AG04450 (cell line): ENCODE data around the gene SCN4A. TPM values are rescaled to one million over a fixed set of nuclear protein-coding genes. Genes with fewer than 3 reads are reported as not detected.

ENCODE experiments used
- CTCF ChIA-PET: fragments of 300-600, 350-600 bp; formaldehyde crosslinking; extraction: SDS; loops from one replicate; lab custom pipeline; 2022; ENCODE audit warnings: antibody characterized with exemption, inconsistent platforms; lab: Charles Lee
- POLR2A ChIA-PET: fragments of 350-600 bp; formaldehyde crosslinking; extraction: SDS; loops from one replicate; lab custom pipeline; 2021; ENCODE audit warnings: antibody characterized with exemption, inconsistent platforms; lab: Yijun Ruan, JAX
- DNase-seq: peaks from one replicate; pipeline ENCODE4 v3.0.0-alpha.2; 2011; ENCODE audit warnings: low read depth, low spot score
- H3K27ac ChIP-seq: one replicate; pipeline ENCODE4 v1.5.1; 2012; ENCODE audit warnings: low read depth, low read length, control low read depth
- H3K27me3 ChIP-seq: one replicate; pipeline ENCODE4 v1.6.0; 2012; ENCODE audit warnings: low read length; ENCODE audit not compliant: control insufficient read depth, insufficient read depth
- H3K4me3 ChIP-seq: 2 replicates; pipeline ENCODE4 v1.5.1; 2011; ENCODE audit warnings: mild to moderate bottlenecking, low read depth, low read length, control low read depth
- H3K9me3 ChIP-seq: 2 replicates; pipeline ENCODE4 v1.5.1; 2012; ENCODE audit warnings: low read length; ENCODE audit not compliant: control insufficient read depth, insufficient read depth
- CTCF ChIP-seq: IDR thresholded peaks from 2 replicates; pipeline ENCODE4 v1.5.1; 2011; ENCODE audit warnings: low read depth, low read length, control low read depth, inconsistent platforms
- polyA plus RNA-seq: library from polyadenylated mRNA; depleted of rRNA; stranded (reverse); fragments of >200 nt; gene quantifications from 2 replicates; pipeline ENCODE4 v1.2.3, GENCODE V29; 2011

SCN4A gene
- polyA plus RNA-seq, 1 experiment, result 0.01 TPM

- ChIA-PET POLR2A (no interaction called here), CTCF (no interaction called here)
- no peak for TF ChIP-seq CTCF
- peaks cover 3% of the 10 kb centered on the region for H3K27me3 ChIP-seq
- H3K27ac ChIP-seq, result no peak overlapping the region
- DNase-seq, result no peak
- H3K9me3 ChIP-seq, result peaks cover 3% of the 10 kb centered on the region; the same call in 1 of the 2 replicates
- no peak overlapping the region for H3K4me3 ChIP-seq
Observed at GRCh38 chr17:63941751-63942150, 31.0 kb downstream of the SCN4A start.

GRCh38 chr17:63941162-63941561, 31.6 kb downstream of the SCN4A start:
- CTCF ChIA-PET, result no interaction called here
- POLR2A ChIA-PET, result no interaction called here
- Histone ChIP-seq H3K27ac (no peak overlapping the region), H3K9me3 (peaks cover 3% of the 10 kb centered on the region; the same call in 1 of the 2 replicates), H3K4me3 (no peak overlapping the region), H3K27me3 (peaks cover 3% of the 10 kb centered on the region)
- TF ChIP-seq CTCF, result no peak
- no peak for DNase-seq

- Histone ChIP-seq H3K4me3 (no peak overlapping the region), H3K27ac (no peak overlapping the region), H3K27me3 (peaks cover 5% of the 10 kb centered on the region), H3K9me3 (peaks cover 3% of the 10 kb centered on the region; the same call in 1 of the 2 replicates)
- TF ChIP-seq CTCF, result no peak
- DNase-seq, result no peak
- CTCF ChIA-PET, result no interaction called here
- POLR2A ChIA-PET, result no interaction called here
Observed at GRCh38 chr17:63940584-63940983, 32.1 kb downstream of the SCN4A start.

GRCh38 chr17:63939884-63940283, 32.8 kb downstream of the SCN4A start:
- Histone ChIP-seq H3K27me3 (peaks cover 10% of the 10 kb centered on the region), H3K4me3 (no peak overlapping the region), H3K9me3 (peaks cover 3% of the 10 kb centered on the region; the same call in 1 of the 2 replicates), H3K27ac (no peak overlapping the region)
- ChIA-PET POLR2A (no interaction called here), CTCF (interaction anchor here (1.3 kb wide), 1 partner anchor 21 kb away, joined by 3 read pairs; no protein-coding TSS in a partner anchor)
- DNase-seq, result no peak
- no peak for TF ChIP-seq CTCF

GRCh38 chr17:63939401-63939800, 33.3 kb downstream of the SCN4A start:
- Histone ChIP-seq H3K27ac (no peak overlapping the region), H3K4me3 (no peak overlapping the region), H3K27me3 (peaks cover 14% of the 10 kb centered on the region), H3K9me3 (peaks cover 3% of the 10 kb centered on the region; the same call in 1 of the 2 replicates)
- ChIA-PET POLR2A (no interaction called here), CTCF (interaction anchor here (1.3 kb wide), 1 partner anchor 20 kb away, joined by 3 read pairs; no protein-coding TSS in a partner anchor)
- DNase-seq, result no peak
- no peak for TF ChIP-seq CTCF
